ENCODE results near the gene HMGN4.

Gene HMGN4

DNA sequence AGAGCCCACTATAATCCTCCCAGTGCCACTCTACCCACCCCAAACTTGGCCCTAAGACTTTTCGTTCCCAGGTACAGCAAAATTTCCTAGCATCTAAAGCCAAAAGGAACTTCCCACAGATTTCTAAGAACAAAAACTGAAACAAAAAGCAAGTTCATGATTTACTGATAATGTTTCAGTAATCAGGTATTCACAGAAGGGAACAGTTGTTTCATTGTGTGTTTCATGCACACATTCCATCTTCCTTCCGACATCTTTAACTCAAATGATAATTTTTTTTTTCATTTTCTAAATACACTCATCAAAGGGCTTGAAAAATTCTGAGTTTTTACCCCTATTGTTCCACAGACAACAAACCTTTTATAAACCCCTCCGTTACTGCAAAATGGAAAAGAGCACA lies 44.0 kb upstream of the HMGN4 start:
- H3K9ac ChIP-seq (ENCODE audit: low read length), result no peak overlapping the region
- no peaks in the 10 kb centered on the region for H3K27me3 ChIP-seq (ENCODE audit: control insufficient read depth in 1 of 2, insufficient read depth in 1 of 2, low read length in 2 of 2)

DNA sequence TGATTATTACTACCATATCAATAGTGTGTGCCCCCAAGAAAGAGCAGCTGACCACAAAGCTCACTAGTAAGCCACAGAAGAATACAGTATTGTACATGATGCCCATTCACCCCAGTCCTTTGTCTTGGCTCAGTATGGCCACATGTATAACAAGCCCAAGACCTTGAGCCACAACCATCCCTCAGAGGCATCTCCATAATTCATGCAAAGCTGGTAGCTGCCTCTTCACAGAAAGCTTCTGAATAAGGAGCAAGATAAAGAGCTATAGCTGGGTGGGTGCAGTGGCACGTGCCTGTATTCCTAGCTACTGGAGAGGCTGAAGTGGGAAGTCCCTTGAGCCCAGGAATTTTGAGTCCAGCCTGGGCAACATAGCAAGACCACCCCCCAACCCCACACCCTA lies 42.9 kb upstream of the HMGN4 start:
- Histone ChIP-seq H2BK15ac (ENCODE audit: low read depth, poor library complexity, severe bottlenecking) (no peak overlapping the region), H2BK120ac (ENCODE audit: low read depth, low read length) (no peak overlapping the region), H3K14ac (ENCODE audit: low read length in 2 of 2) (no peak overlapping the region), H3K27ac (ENCODE audit: low read length, poor library complexity, severe bottlenecking) (no peak overlapping the region), H3K36me3 (ENCODE audit: control insufficient read depth in 1 of 2, insufficient read depth in 2 of 2, low read depth in 1 of 2, low read length in 2 of 2) (no peaks in the 10 kb centered on the region), H2BK12ac (ENCODE audit: low read length in 2 of 2) (no peak overlapping the region), H3K27me3 (ENCODE audit: control insufficient read depth in 1 of 2, insufficient read depth in 1 of 2, low read length in 2 of 2) (no peaks in the 10 kb centered on the region), H3K4me1 (ENCODE audit: control insufficient read depth, insufficient read depth, low read depth, low read length) (no peaks in the 10 kb centered on the region), H3K23ac (ENCODE audit: low read length in 2 of 2) (no peak overlapping the region), H3K18ac (ENCODE audit: low read depth in 1 of 2, low read length in 2 of 2) (no peak overlapping the region), H3K9me3 (ENCODE audit: control insufficient read depth, low read length) (no peaks in the 10 kb centered on the region), H3K4me2 (ENCODE audit: low read length, poor library complexity, severe bottlenecking) (no peak overlapping the region), H4K8ac (ENCODE audit: low read length) (no peak overlapping the region), H3K9ac (ENCODE audit: low read length) (no peak overlapping the region), H3K4me3 (ENCODE audit: insufficient read depth in 1 of 2, low read depth in 1 of 2, low read length in 2 of 2) (no peak overlapping the region), H2BK5ac (ENCODE audit: low read depth, low read length, poor library complexity, severe bottlenecking) (no peak overlapping the region), H3K79me1 (replicated peaks; ENCODE audit: low read length, poor library complexity, severe bottlenecking) (no peaks in the 10 kb centered on the region), H3K4ac (ENCODE audit: low read depth in 1 of 2, low read length in 2 of 2) (no peak overlapping the region), H2AFZ (ENCODE audit: low read depth, low read length) (no peak overlapping the region), H2AK5ac (ENCODE audit: low read length, severe bottlenecking) (no peak overlapping the region), H4K91ac (ENCODE audit: low read length) (no peak overlapping the region)
- WGBS, result no CpG with 5 or more reads among the region's 1 CpG
- DNase-seq, result no peak

More for the DNA sequence above, 44.0 kb upstream of the HMGN4 start:
- H2BK12ac ChIP-seq (ENCODE audit: low read length in 2 of 2), result no peak overlapping the region
- no peak overlapping the region for H2BK120ac ChIP-seq (ENCODE audit: low read depth, low read length)
- no peak overlapping the region for H4K8ac ChIP-seq (ENCODE audit: low read length)
- DNase-seq, result no peak
- no peak overlapping the region for H3K23ac ChIP-seq (ENCODE audit: low read length in 2 of 2)
- H3K4me3 ChIP-seq (ENCODE audit: insufficient read depth in 1 of 2, low read depth in 1 of 2, low read length in 2 of 2), result no peak overlapping the region
- H2BK15ac ChIP-seq (ENCODE audit: low read depth, poor library complexity, severe bottlenecking), result no peak overlapping the region
- H3K36me3 ChIP-seq (ENCODE audit: control insufficient read depth in 1 of 2, insufficient read depth in 2 of 2, low read depth in 1 of 2, low read length in 2 of 2), result no peaks in the 10 kb centered on the region
- H3K4ac ChIP-seq (ENCODE audit: low read depth in 1 of 2, low read length in 2 of 2), result no peak overlapping the region
- no peak overlapping the region for H3K27ac ChIP-seq (ENCODE audit: low read length, poor library complexity, severe bottlenecking)
- H3K79me1 ChIP-seq (replicated peaks; ENCODE audit: low read length, poor library complexity, severe bottlenecking), result no peaks in the 10 kb centered on the region
- no peak overlapping the region for H2AK5ac ChIP-seq (ENCODE audit: low read length, severe bottlenecking)
- H2AFZ ChIP-seq (ENCODE audit: low read depth, low read length), result no peak overlapping the region
- H3K4me2 ChIP-seq (ENCODE audit: low read length, poor library complexity, severe bottlenecking), result no peak overlapping the region
- no peak overlapping the region for H3K18ac ChIP-seq (ENCODE audit: low read depth in 1 of 2, low read length in 2 of 2)
- H3K9me3 ChIP-seq (ENCODE audit: control insufficient read depth, low read length), result no peaks in the 10 kb centered on the region
- H4K91ac ChIP-seq (ENCODE audit: low read length), result no peak overlapping the region
- WGBS, result 94% methylated on average over 3 of the region's 3 CpGs
- H3K14ac ChIP-seq (ENCODE audit: low read length in 2 of 2), result no peak overlapping the region
- no peaks in the 10 kb centered on the region for H3K4me1 ChIP-seq (ENCODE audit: control insufficient read depth, insufficient read depth, low read depth, low read length)
- no peak overlapping the region for H2BK5ac ChIP-seq (ENCODE audit: low read depth, low read length, poor library complexity, severe bottlenecking)

DNA sequence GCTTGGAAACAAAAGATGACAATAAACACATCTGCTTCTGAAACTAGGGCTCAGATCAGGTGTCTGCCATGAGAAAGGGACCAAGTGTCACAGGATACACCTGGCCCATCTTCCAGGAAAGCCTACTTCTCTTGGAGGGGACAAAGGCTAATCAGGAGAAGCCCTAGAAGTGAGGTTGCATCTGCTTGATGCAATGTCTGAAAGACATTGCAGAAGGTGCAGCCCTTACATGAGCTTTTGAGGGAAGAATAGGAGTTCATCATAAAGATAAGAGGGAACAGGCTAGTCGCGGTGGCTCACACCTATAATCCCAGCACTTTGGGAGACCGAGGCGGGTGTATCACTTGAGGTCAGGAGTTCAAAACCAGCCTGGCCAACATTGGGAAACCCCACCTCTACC lies 40.6 kb upstream of the HMGN4 start:
- Histone ChIP-seq H3K4ac (ENCODE audit: low read depth in 1 of 2, low read length in 2 of 2) (no peak overlapping the region), H2BK12ac (ENCODE audit: low read length in 2 of 2) (no peak overlapping the region), H3K18ac (ENCODE audit: low read depth in 1 of 2, low read length in 2 of 2) (no peak overlapping the region), H3K4me2 (ENCODE audit: low read length, poor library complexity, severe bottlenecking) (no peak overlapping the region), H3K79me1 (replicated peaks; ENCODE audit: low read length, poor library complexity, severe bottlenecking) (no peaks in the 10 kb centered on the region), H3K36me3 (ENCODE audit: control insufficient read depth in 1 of 2, insufficient read depth in 2 of 2, low read depth in 1 of 2, low read length in 2 of 2) (no peaks in the 10 kb centered on the region), H3K9ac (ENCODE audit: low read length) (no peak overlapping the region), H3K14ac (ENCODE audit: low read length in 2 of 2) (no peak overlapping the region), H3K27me3 (ENCODE audit: control insufficient read depth in 1 of 2, insufficient read depth in 1 of 2, low read length in 2 of 2) (peaks cover 14 to 19% of the 10 kb centered on the region in 2 experiments), H3K23ac (ENCODE audit: low read length in 2 of 2) (no peak overlapping the region), H2BK5ac (ENCODE audit: low read depth, low read length, poor library complexity, severe bottlenecking) (no peak overlapping the region), H2AK5ac (ENCODE audit: low read length, severe bottlenecking) (no peak overlapping the region), H3K4me1 (ENCODE audit: control insufficient read depth, insufficient read depth, low read depth, low read length) (peaks cover 5% of the 10 kb centered on the region), H3K4me3 (ENCODE audit: insufficient read depth in 1 of 2, low read depth in 1 of 2, low read length in 2 of 2) (no peak overlapping the region), H3K27ac (ENCODE audit: low read length, poor library complexity, severe bottlenecking) (no peak overlapping the region), H4K8ac (ENCODE audit: low read length) (no peak overlapping the region), H2BK120ac (ENCODE audit: low read depth, low read length) (no peak overlapping the region), H2AFZ (ENCODE audit: low read depth, low read length) (no peak overlapping the region), H4K91ac (ENCODE audit: low read length) (no peak overlapping the region), H3K9me3 (ENCODE audit: control insufficient read depth, low read length) (no peaks in the 10 kb centered on the region), H2BK15ac (ENCODE audit: low read depth, poor library complexity, severe bottlenecking) (no peak overlapping the region)
- WGBS, result 100% methylated on average over 2 of the region's 4 CpGs
- DNase-seq, result no peak

DNA sequence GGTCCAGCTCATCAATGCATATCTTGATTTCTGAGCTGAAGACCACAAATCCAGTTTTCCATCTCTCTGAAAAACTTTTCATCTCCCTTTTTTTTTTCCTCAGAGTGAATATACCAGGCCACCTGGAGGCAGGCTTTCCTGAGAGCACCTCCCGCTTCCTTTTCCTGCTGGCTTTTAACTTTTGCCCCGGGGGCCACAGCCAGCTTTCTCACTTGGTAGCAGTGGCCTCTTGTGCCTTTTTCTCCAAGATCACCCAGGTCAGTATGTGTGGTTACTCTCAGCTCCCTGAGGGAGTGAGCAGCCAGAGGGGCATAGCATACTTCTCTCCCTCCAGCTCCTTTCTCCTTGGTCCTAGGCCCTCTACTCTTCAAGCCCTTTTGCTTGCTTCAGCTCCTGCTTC lies 38.1 kb upstream of the HMGN4 start, which contains the start of gene BTN1A1:
Gene BTN1A1, plus strand, starts transcription at position 202 of the 400 bp plus-strand sequence. CDS start 984 bp downstream, outside the sequence.
- no peak within 1 kb of the TSS for H3K4ac ChIP-seq (ENCODE audit: low read depth in 1 of 2, low read length in 2 of 2)
- H3K4me2 ChIP-seq (ENCODE audit: low read length, poor library complexity, severe bottlenecking), result no peak within 1 kb of the TSS
- H3K36me3 ChIP-seq (ENCODE audit: control insufficient read depth in 1 of 2, insufficient read depth in 2 of 2, low read depth in 1 of 2, low read length in 2 of 2), result no peaks in the 10 kb centered on the region
- H2AK5ac ChIP-seq (ENCODE audit: low read length, severe bottlenecking), result no peak within 1 kb of the TSS
- no peak within 1 kb of the TSS for H4K91ac ChIP-seq (ENCODE audit: low read length)
- H3K79me1 ChIP-seq (replicated peaks; ENCODE audit: low read length, poor library complexity, severe bottlenecking), result no peaks in the 10 kb centered on the region
- H4K8ac ChIP-seq (ENCODE audit: low read length), result no peak within 1 kb of the TSS
- DNase-seq, result no peak
- H3K18ac ChIP-seq (ENCODE audit: low read depth in 1 of 2, low read length in 2 of 2), result no peak within 1 kb of the TSS
- H3K9ac ChIP-seq (ENCODE audit: low read length), result no peak within 1 kb of the TSS
- H2BK15ac ChIP-seq (ENCODE audit: low read depth, poor library complexity, severe bottlenecking), result no peak within 1 kb of the TSS
- H2BK12ac ChIP-seq (ENCODE audit: low read length in 2 of 2), result no peak within 1 kb of the TSS
- peak within 1 kb of the TSS in 1 of 2 experiments; percentile 68 for H3K4me3 ChIP-seq (ENCODE audit: insufficient read depth in 1 of 2, low read depth in 1 of 2, low read length in 2 of 2)
- peaks cover 18 to 30% of the 10 kb centered on the region in 2 experiments for H3K27me3 ChIP-seq (ENCODE audit: control insufficient read depth in 1 of 2, insufficient read depth in 1 of 2, low read length in 2 of 2)
- peaks cover 5% of the 10 kb centered on the region for H3K4me1 ChIP-seq (ENCODE audit: control insufficient read depth, insufficient read depth, low read depth, low read length)
- no peak within 1 kb of the TSS for H2AFZ ChIP-seq (ENCODE audit: low read depth, low read length)
- H2BK5ac ChIP-seq (ENCODE audit: low read depth, low read length, poor library complexity, severe bottlenecking), result no peak within 1 kb of the TSS
- H3K23ac ChIP-seq (ENCODE audit: low read length in 2 of 2), result no peak within 1 kb of the TSS
- H3K27ac ChIP-seq (ENCODE audit: low read length, poor library complexity, severe bottlenecking), result no peak within 1 kb of the TSS
- no peak within 1 kb of the TSS for H2BK120ac ChIP-seq (ENCODE audit: low read depth, low read length)
- H3K14ac ChIP-seq (ENCODE audit: low read length in 2 of 2), result no peak within 1 kb of the TSS
- 46% methylated on average over 2 of the region's 2 CpGs for WGBS
- no peaks in the 10 kb centered on the region for H3K9me3 ChIP-seq (ENCODE audit: control insufficient read depth, low read length)
